Measurements from ENCODE around the gene ZNF366.

Gene ZNF366

GRCh38 chr5:72507231-72507906 lies at the start of gene ZNF366:
ZNF366 (minus strand) TSS chr5:72507410; CDS start chr5:72461496, 45,914 bp downstream.
- peak within 1 kb of the TSS; percentile 19 to 26 for H3K4me3 ChIP-seq (ENCODE audit: low read depth in 1 of 2, low read length in 2 of 2)
- peak within 1 kb of the TSS; percentile 11 for H3K27ac ChIP-seq (ENCODE audit: low read length)

GRCh38 chr5:72556351-72557166 lies 49.3 kb upstream of the ZNF366 start:
- Histone ChIP-seq H3K4me1 (ENCODE audit: control insufficient read depth in 1 of 2, insufficient read depth in 2 of 2, low read length in 2 of 2) (peaks cover 0 to 18% of the 10 kb centered on the region in 2 donors), H3K27me3 (ENCODE audit: low read depth, low read length) (no peaks in the 10 kb centered on the region), H3K27ac (ENCODE audit: low read length) (peak overlapping the region; percentile 52), H3K36me3 (ENCODE audit: control insufficient read depth in 1 of 2, insufficient read depth in 2 of 2, low read length in 2 of 2) (no peaks in the 10 kb centered on the region), H3K4me3 (ENCODE audit: low read depth in 1 of 2, low read length in 2 of 2) (peak overlapping the region; percentile 58 to 59), H3K9me3 (ENCODE audit: control insufficient read depth in 1 of 2, low read length in 2 of 2) (no peaks in the 10 kb centered on the region)

More at GRCh38 chr5:72507231-72507906, at the start of gene ZNF366:
- no peaks in the 10 kb centered on the region for H3K27me3 ChIP-seq (ENCODE audit: low read depth, low read length)
- no peaks in the 10 kb centered on the region for H3K9me3 ChIP-seq (ENCODE audit: control insufficient read depth in 1 of 2, low read length in 2 of 2)
- peaks cover 7 to 40% of the 10 kb centered on the region in 2 donors for H3K4me1 ChIP-seq (ENCODE audit: control insufficient read depth in 1 of 2, insufficient read depth in 2 of 2, low read length in 2 of 2)
- H3K36me3 ChIP-seq (ENCODE audit: control insufficient read depth in 1 of 2, insufficient read depth in 2 of 2, low read length in 2 of 2) = no peaks in the 10 kb centered on the region

- Histone ChIP-seq H3K36me3 (ENCODE audit: control insufficient read depth in 1 of 2, insufficient read depth in 2 of 2, low read length in 2 of 2) (no peaks in the 10 kb centered on the region), H3K4me3 (ENCODE audit: low read depth in 1 of 2, low read length in 2 of 2) (peak overlapping the region; percentile 58 to 59), H3K27ac (ENCODE audit: low read length) (no peak overlapping the region), H3K9me3 (ENCODE audit: control insufficient read depth in 1 of 2, low read length in 2 of 2) (no peaks in the 10 kb centered on the region), H3K4me1 (ENCODE audit: control insufficient read depth in 1 of 2, insufficient read depth in 2 of 2, low read length in 2 of 2) (peaks cover 0 to 18% of the 10 kb centered on the region in 2 donors), H3K27me3 (ENCODE audit: low read depth, low read length) (no peaks in the 10 kb centered on the region)
Measured at GRCh38 chr5:72555871-72556270, 48.7 kb upstream of the ZNF366 start.

- H3K9me3 ChIP-seq (ENCODE audit: control insufficient read depth in 1 of 2, low read length in 2 of 2) = no peaks in the 10 kb centered on the region
- H3K4me3 ChIP-seq (ENCODE audit: low read depth in 1 of 2, low read length in 2 of 2) = no peak overlapping the region
- peaks cover 0 to 18% of the 10 kb centered on the region in 2 donors for H3K4me1 ChIP-seq (ENCODE audit: control insufficient read depth in 1 of 2, insufficient read depth in 2 of 2, low read length in 2 of 2)
- H3K36me3 ChIP-seq (ENCODE audit: control insufficient read depth in 1 of 2, insufficient read depth in 2 of 2, low read length in 2 of 2) = no peaks in the 10 kb centered on the region
- no peak overlapping the region for H3K27ac ChIP-seq (ENCODE audit: low read length)
- H3K27me3 ChIP-seq (ENCODE audit: low read depth, low read length) = no peaks in the 10 kb centered on the region
Measured at GRCh38 chr5:72554897-72555296, 47.7 kb upstream of the ZNF366 start.

- H3K4me3 ChIP-seq (ENCODE audit: low read depth in 1 of 2, low read length in 2 of 2) = no peak overlapping the region
- no peaks in the 10 kb centered on the region for H3K9me3 ChIP-seq (ENCODE audit: control insufficient read depth in 1 of 2, low read length in 2 of 2)
- peaks cover 0 to 12% of the 10 kb centered on the region in 2 donors for H3K4me1 ChIP-seq (ENCODE audit: control insufficient read depth in 1 of 2, insufficient read depth in 2 of 2, low read length in 2 of 2)
- no peaks in the 10 kb centered on the region for H3K36me3 ChIP-seq (ENCODE audit: control insufficient read depth in 1 of 2, insufficient read depth in 2 of 2, low read length in 2 of 2)
- H3K27ac ChIP-seq (ENCODE audit: low read length) = no peak overlapping the region
- H3K27me3 ChIP-seq (ENCODE audit: low read depth, low read length) = no peaks in the 10 kb centered on the region
Measured at GRCh38 chr5:72552041-72552557, 44.9 kb upstream of the ZNF366 start.

- Histone ChIP-seq H3K9me3 (ENCODE audit: control insufficient read depth in 1 of 2, low read length in 2 of 2) (no peaks in the 10 kb centered on the region), H3K27me3 (ENCODE audit: low read depth, low read length) (no peaks in the 10 kb centered on the region), H3K27ac (ENCODE audit: low read length) (no peak overlapping the region), H3K4me1 (ENCODE audit: control insufficient read depth in 1 of 2, insufficient read depth in 2 of 2, low read length in 2 of 2) (no peaks in the 10 kb centered on the region), H3K4me3 (ENCODE audit: low read depth in 1 of 2, low read length in 2 of 2) (no peak overlapping the region), H3K36me3 (ENCODE audit: control insufficient read depth in 1 of 2, insufficient read depth in 2 of 2, low read length in 2 of 2) (no peaks in the 10 kb centered on the region)
Measured at GRCh38 chr5:72550595-72550994, 43.4 kb upstream of the ZNF366 start.

- no peaks in the 10 kb centered on the region for H3K27me3 ChIP-seq (ENCODE audit: low read depth, low read length)
- no peaks in the 10 kb centered on the region for H3K4me1 ChIP-seq (ENCODE audit: control insufficient read depth in 1 of 2, insufficient read depth in 2 of 2, low read length in 2 of 2)
- peaks cover 0 to 2% of the 10 kb centered on the region in 2 donors for H3K9me3 ChIP-seq (ENCODE audit: control insufficient read depth in 1 of 2, low read length in 2 of 2)
- H3K27ac ChIP-seq (ENCODE audit: low read length) = no peak overlapping the region
- no peak overlapping the region for H3K4me3 ChIP-seq (ENCODE audit: low read depth in 1 of 2, low read length in 2 of 2)
- H3K36me3 ChIP-seq (ENCODE audit: control insufficient read depth in 1 of 2, insufficient read depth in 2 of 2, low read length in 2 of 2) = peaks cover 0 to 4% of the 10 kb centered on the region in 2 donors
Measured at GRCh38 chr5:72543811-72544210, 36.6 kb upstream of the ZNF366 start.

GRCh38 chr5:72543365-72543764 lies 36.2 kb upstream of the ZNF366 start:
- Histone ChIP-seq H3K9me3 (ENCODE audit: control insufficient read depth in 1 of 2, low read length in 2 of 2) (peaks cover 0 to 2% of the 10 kb centered on the region in 2 donors), H3K27ac (ENCODE audit: low read length) (no peak overlapping the region), H3K4me1 (ENCODE audit: control insufficient read depth in 1 of 2, insufficient read depth in 2 of 2, low read length in 2 of 2) (no peaks in the 10 kb centered on the region), H3K36me3 (ENCODE audit: control insufficient read depth in 1 of 2, insufficient read depth in 2 of 2, low read length in 2 of 2) (peaks cover 0 to 4% of the 10 kb centered on the region in 2 donors), H3K27me3 (ENCODE audit: low read depth, low read length) (no peaks in the 10 kb centered on the region), H3K4me3 (ENCODE audit: low read depth in 1 of 2, low read length in 2 of 2) (no peak overlapping the region)

- Histone ChIP-seq H3K27ac (ENCODE audit: low read length) (no peak overlapping the region), H3K9me3 (ENCODE audit: control insufficient read depth in 1 of 2, low read length in 2 of 2) (peaks cover 0 to 2% of the 10 kb centered on the region in 2 donors), H3K27me3 (ENCODE audit: low read depth, low read length) (no peaks in the 10 kb centered on the region), H3K4me1 (ENCODE audit: control insufficient read depth in 1 of 2, insufficient read depth in 2 of 2, low read length in 2 of 2) (no peaks in the 10 kb centered on the region), H3K4me3 (ENCODE audit: low read depth in 1 of 2, low read length in 2 of 2) (no peak overlapping the region), H3K36me3 (ENCODE audit: control insufficient read depth in 1 of 2, insufficient read depth in 2 of 2, low read length in 2 of 2) (peaks cover 0 to 4% of the 10 kb centered on the region in 2 donors)
Measured at GRCh38 chr5:72542695-72543094, 35.5 kb upstream of the ZNF366 start.

GRCh38 chr5:72541501-72542225 lies 34.5 kb upstream of the ZNF366 start:
- H3K27me3 ChIP-seq (ENCODE audit: low read depth, low read length) = no peaks in the 10 kb centered on the region
- peaks cover 0 to 2% of the 10 kb centered on the region in 2 donors for H3K9me3 ChIP-seq (ENCODE audit: control insufficient read depth in 1 of 2, low read length in 2 of 2)
- no peak overlapping the region for H3K4me3 ChIP-seq (ENCODE audit: low read depth in 1 of 2, low read length in 2 of 2)
- H3K36me3 ChIP-seq (ENCODE audit: control insufficient read depth in 1 of 2, insufficient read depth in 2 of 2, low read length in 2 of 2) = peaks cover 0 to 4% of the 10 kb centered on the region in 2 donors
- no peaks in the 10 kb centered on the region for H3K4me1 ChIP-seq (ENCODE audit: control insufficient read depth in 1 of 2, insufficient read depth in 2 of 2, low read length in 2 of 2)
- H3K27ac ChIP-seq (ENCODE audit: low read length) = no peak overlapping the region

Data from muscle layer of duodenum (tissue), 2 donors.